NK-92 treated with Interleukin-12 subunit alpha and Interleukin-12 subunit beta, amount 100 ng/mL, for 24 hours (cell line): Measurements from ENCODE around the gene MICAL2.

Experiments used
- DNase-seq: peaks from one replicate; lab custom pipeline; 2025; lab: John Stamatoyannopoulos, UW

The MICAL2 gene

GRCh38 chr11:12077535-12078280 is 32.7 kb upstream of the MICAL2 start:
- no peak for DNase-seq

- DNase-seq = no peak
Measured at GRCh38 chr11:12079726-12080556, 30.4 kb upstream of the MICAL2 start.

GRCh38 chr11:12083380-12083779 is 27.0 kb upstream of the MICAL2 start:
- no peak for DNase-seq

- no peak for DNase-seq
Measured at GRCh38 chr11:12084256-12084655, 26.1 kb upstream of the MICAL2 start.

- DNase-seq = no peak
Measured at GRCh38 chr11:12085371-12086251, 24.8 kb upstream of the MICAL2 start.

GRCh38 chr11:12086271-12087074 is 23.9 kb upstream of the MICAL2 start:
- DNase-seq = no peak

GRCh38 chr11:12087075-12088004 is 23.1 kb upstream of the MICAL2 start:
- DNase-seq = peak; percentile 66

GRCh38 chr11:12088047-12088481 is 22.3 kb upstream of the MICAL2 start:
- no peak for DNase-seq

- DNase-seq = no peak
Measured at GRCh38 chr11:12088531-12088930, 21.9 kb upstream of the MICAL2 start.

- no peak for DNase-seq
Measured at GRCh38 chr11:12089041-12089440, 21.3 kb upstream of the MICAL2 start.

GRCh38 chr11:12089473-12089872 is 20.9 kb upstream of the MICAL2 start:
- no peak for DNase-seq

- no peak for DNase-seq
Measured at GRCh38 chr11:12090061-12090591, 20.3 kb upstream of the MICAL2 start.

- DNase-seq = no peak
Measured at GRCh38 chr11:12090761-12091258, 19.6 kb upstream of the MICAL2 start.

- DNase-seq = no peak
Measured at GRCh38 chr11:12091956-12092558, 18.3 kb upstream of the MICAL2 start.

- no peak for DNase-seq
Measured at GRCh38 chr11:12092714-12093113, 17.7 kb upstream of the MICAL2 start.

- DNase-seq = no peak
Measured at GRCh38 chr11:12094872-12095800, 15.3 kb upstream of the MICAL2 start.

- no peak for DNase-seq
Measured at GRCh38 chr11:12097219-12097618, 13.2 kb upstream of the MICAL2 start.

GRCh38 chr11:12098601-12099000 is 11.8 kb upstream of the MICAL2 start:
- DNase-seq = no peak
